Tibial nerve (tissue), 4 donors: ENCODE data around the gene DIP2C. TPM values are rescaled to one million over a fixed set of nuclear protein-coding genes. Genes with fewer than 3 reads are reported as not detected.

Source experiments
- DNase-seq, 2 donors: peaks; one replicate each; pipeline ENCODE4 v3.0.0-alpha.2; 2019; ENCODE audit warnings: low spot score in 2 of 2
- H3K27ac ChIP-seq, 4 donors: fragments of 200-600 bp; sonication (generic) in 3 of 4; one replicate each; pipeline ENCODE4 v1.5.1; 2017 to 2019; ENCODE audit warnings: mild to moderate bottlenecking in 1 of 4
- H3K27me3 ChIP-seq, 2 donors: fragments of 200-600 bp; sonication (generic) in 1 of 2; one replicate each; pipeline versions ENCODE4 v1.5.1 to v1.6.0; 2017 to 2019
- H3K36me3 ChIP-seq, 3 donors: fragments of 200-600 bp; sonication (generic); one replicate each; pipeline ENCODE4 v1.5.1; 2018 to 2019
- H3K4me1 ChIP-seq, 4 donors: fragments of 200-600 bp; sonication (generic) in 3 of 4; one replicate each; pipeline ENCODE4 v1.5.1; 2017 to 2019
- H3K4me3 ChIP-seq, 4 donors: fragments of 200-600 bp; sonication (generic) in 3 of 4; one replicate each; pipeline ENCODE4 v1.5.1; 2017 to 2019; ENCODE audit warnings: mild to moderate bottlenecking in 1 of 4, moderate library complexity in 1 of 4
- H3K9me3 ChIP-seq, 4 donors: fragments of 200-600 bp; sonication (generic) in 3 of 4; one replicate each; pipeline ENCODE4 v1.5.1; 2017 to 2019
- EP300 ChIP-seq, 2 donors: sonication (generic); formaldehyde crosslinking; IDR thresholded peaks; one replicate each; pipeline ENCODE4 v1.6.1; 2017; ENCODE audit warnings: antibody characterized with exemption in 2 of 2, mild to moderate bottlenecking in 1 of 2
- POLR2A ChIP-seq, 2 donors: fragments of 450-650 bp; IDR thresholded peaks; one replicate each; pipeline ENCODE4 v1.6.1; 2017; ENCODE audit warnings: antibody characterized with exemption in 2 of 2, mild to moderate bottlenecking in 2 of 2, moderate library complexity in 2 of 2
- WGBS, 2 donors: methylation state at CpG; one replicate each; pipeline ENCODE4 v1.1.5; 2018; 5-methylcytosine and 5-hydroxymethylcytosine counted together
- total RNA-seq, 4 donors: library from RNA; depleted of rRNA; stranded (reverse); fragments of >200 nt; gene quantifications; one replicate each; pipeline ENCODE4 v1.1.0, GENCODE V29; 2016
- TF ChIP-seq, protein P1 (sequence below), 5 experiments: fragments of 200-600 bp in 3 of 5; fragments of 450-650 bp in 2 of 5; sonication (generic) in 3 of 5; IDR thresholded peaks; one replicate each; pipeline ENCODE4 v1.5.1; 2016 to 2019; ENCODE audit warnings: antibody characterized with exemption in 5 of 5, mild to moderate bottlenecking in 3 of 5, moderate library complexity in 2 of 5

The DIP2C gene
- total RNA-seq, 4 donors from 2014 or later, result 31.4 to 46.5 (median 36.0) TPM

DNA sequence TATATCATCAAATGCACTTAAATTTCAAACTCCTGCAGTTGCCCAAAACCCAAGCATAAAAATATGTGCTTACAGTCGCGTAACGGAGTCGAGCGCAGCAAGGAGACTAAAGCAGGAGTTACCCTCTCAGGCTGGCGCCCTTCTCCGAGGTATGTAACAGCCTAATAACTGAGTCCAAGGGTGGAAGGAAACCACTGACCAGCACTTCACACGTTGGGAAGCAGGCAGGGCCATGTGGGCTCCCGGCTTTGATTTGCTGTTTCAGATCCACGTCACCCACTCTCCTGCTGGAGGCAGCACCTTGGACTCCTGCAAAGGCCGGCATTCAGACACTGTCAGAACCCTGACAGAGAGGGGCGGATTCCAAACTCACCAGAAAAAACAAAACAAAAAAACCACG is 123.8 kb downstream of the DIP2C start:
- Histone ChIP-seq H3K4me3 (no peak overlapping the region), H3K27ac (no peak overlapping the region), H3K4me1 (peaks cover 0 to 17% (median 5%) of the 10 kb centered on the region in 4 donors), H3K27me3 (no peaks in the 10 kb centered on the region), H3K36me3 (no peaks in the 10 kb centered on the region), H3K9me3 (peaks cover 0 to 10% (median 0%) of the 10 kb centered on the region in 4 donors)
- TF ChIP-seq, protein P1, sequence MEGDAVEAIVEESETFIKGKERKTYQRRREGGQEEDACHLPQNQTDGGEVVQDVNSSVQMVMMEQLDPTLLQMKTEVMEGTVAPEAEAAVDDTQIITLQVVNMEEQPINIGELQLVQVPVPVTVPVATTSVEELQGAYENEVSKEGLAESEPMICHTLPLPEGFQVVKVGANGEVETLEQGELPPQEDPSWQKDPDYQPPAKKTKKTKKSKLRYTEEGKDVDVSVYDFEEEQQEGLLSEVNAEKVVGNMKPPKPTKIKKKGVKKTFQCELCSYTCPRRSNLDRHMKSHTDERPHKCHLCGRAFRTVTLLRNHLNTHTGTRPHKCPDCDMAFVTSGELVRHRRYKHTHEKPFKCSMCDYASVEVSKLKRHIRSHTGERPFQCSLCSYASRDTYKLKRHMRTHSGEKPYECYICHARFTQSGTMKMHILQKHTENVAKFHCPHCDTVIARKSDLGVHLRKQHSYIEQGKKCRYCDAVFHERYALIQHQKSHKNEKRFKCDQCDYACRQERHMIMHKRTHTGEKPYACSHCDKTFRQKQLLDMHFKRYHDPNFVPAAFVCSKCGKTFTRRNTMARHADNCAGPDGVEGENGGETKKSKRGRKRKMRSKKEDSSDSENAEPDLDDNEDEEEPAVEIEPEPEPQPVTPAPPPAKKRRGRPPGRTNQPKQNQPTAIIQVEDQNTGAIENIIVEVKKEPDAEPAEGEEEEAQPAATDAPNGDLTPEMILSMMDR (IDR thresholded peaks at IDR 0.05), result no peak
- TF ChIP-seq POLR2A (IDR thresholded peaks at IDR 0.05), result no peak
- TF ChIP-seq EP300 (IDR thresholded peaks at IDR 0.05), result no peak
- DNase-seq, result no peak
- WGBS, 2 donors, result 89% methylated on average over 13 of the region's 13 CpGs

DNA sequence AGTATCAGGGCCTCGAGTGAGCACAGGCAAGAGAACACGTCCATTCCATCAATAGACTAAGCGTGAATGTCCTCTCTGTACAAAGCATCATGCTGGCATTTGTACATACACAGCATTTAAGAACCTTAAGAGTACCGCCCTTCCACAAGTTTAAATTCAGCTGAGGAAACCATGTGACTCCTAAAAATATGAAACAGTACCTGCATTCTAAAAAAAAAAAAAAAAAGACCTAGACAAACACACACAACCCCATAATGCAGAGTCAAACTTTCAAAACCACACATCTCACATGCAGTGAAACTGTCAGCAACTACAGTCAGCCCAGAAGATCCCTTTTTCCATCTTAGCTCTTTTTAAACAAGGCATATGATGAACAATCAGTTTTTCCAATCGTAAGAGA is 124.3 kb downstream of the DIP2C start:
- WGBS, 2 donors, result 93 to 94% methylated on average over 5 of the region's 5 CpGs
- no peaks in the 10 kb centered on the region for H3K36me3 ChIP-seq
- H3K4me3 ChIP-seq, result no peak overlapping the region
- peaks cover 0 to 10% (median 0%) of the 10 kb centered on the region in 4 donors for H3K9me3 ChIP-seq
- no peak for DNase-seq
- peaks cover 0 to 17% (median 4%) of the 10 kb centered on the region in 4 donors for H3K4me1 ChIP-seq
- no peak overlapping the region for H3K27ac ChIP-seq
- TF ChIP-seq POLR2A (IDR thresholded peaks at IDR 0.05) (no peak), EP300 (IDR thresholded peaks at IDR 0.05) (no peak)
- TF ChIP-seq, protein P1 (IDR thresholded peaks at IDR 0.05), result no peak
- no peaks in the 10 kb centered on the region for H3K27me3 ChIP-seq

- H3K36me3 ChIP-seq, result no peaks in the 10 kb centered on the region
- H3K27me3 ChIP-seq, result no peaks in the 10 kb centered on the region
- H3K27ac ChIP-seq, result no peak overlapping the region
- peaks cover 0 to 6% (median 0%) of the 10 kb centered on the region in 4 donors for H3K9me3 ChIP-seq
- peaks cover 0 to 30% (median 3%) of the 10 kb centered on the region in 4 donors for H3K4me1 ChIP-seq
- 92 to 96% methylated on average over 5 of the region's 5 CpGs for WGBS, 2 donors
- TF ChIP-seq POLR2A (IDR thresholded peaks at IDR 0.05) (no peak), EP300 (IDR thresholded peaks at IDR 0.05) (no peak)
- TF ChIP-seq, protein P1 (IDR thresholded peaks at IDR 0.05), result no peak
- no peak overlapping the region for H3K4me3 ChIP-seq
- no peak for DNase-seq
These were observed 125.6 kb downstream of the DIP2C start for GRCh38 chr10:563827-564226.

DNA sequence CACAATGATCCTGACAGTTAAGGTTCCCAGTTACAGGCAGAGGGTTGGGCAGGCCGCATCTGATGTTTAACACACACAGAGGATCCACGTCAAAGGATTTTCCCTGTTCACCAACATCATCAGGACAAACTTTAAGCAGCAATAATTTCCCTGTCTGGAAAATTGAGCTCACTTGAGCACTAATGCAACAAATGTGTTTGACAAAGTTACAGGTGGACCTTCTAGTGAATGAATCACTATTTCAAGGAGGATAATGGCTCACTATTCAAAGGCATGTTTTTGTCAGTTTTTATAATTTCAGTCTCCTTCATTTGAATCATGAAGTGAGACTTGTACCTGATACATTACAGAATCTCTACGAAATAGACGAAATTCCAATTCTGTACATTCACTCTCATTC is 127.3 kb downstream of the DIP2C start:
- Histone ChIP-seq H3K4me3 (no peak overlapping the region), H3K27me3 (no peaks in the 10 kb centered on the region), H3K27ac (no peak overlapping the region), H3K9me3 (peaks cover 0 to 6% (median 0%) of the 10 kb centered on the region in 4 donors), H3K36me3 (no peaks in the 10 kb centered on the region), H3K4me1 (peaks cover 0 to 37% (median 5%) of the 10 kb centered on the region in 4 donors)
- no peak for TF ChIP-seq EP300 (IDR thresholded peaks at IDR 0.05)
- TF ChIP-seq, protein P1 (IDR thresholded peaks at IDR 0.05), result no peak
- TF ChIP-seq POLR2A (IDR thresholded peaks at IDR 0.05), result no peak
- no peak for DNase-seq
- 79 to 84% methylated on average over 4 of the region's 4 CpGs for WGBS, 2 donors

DNA sequence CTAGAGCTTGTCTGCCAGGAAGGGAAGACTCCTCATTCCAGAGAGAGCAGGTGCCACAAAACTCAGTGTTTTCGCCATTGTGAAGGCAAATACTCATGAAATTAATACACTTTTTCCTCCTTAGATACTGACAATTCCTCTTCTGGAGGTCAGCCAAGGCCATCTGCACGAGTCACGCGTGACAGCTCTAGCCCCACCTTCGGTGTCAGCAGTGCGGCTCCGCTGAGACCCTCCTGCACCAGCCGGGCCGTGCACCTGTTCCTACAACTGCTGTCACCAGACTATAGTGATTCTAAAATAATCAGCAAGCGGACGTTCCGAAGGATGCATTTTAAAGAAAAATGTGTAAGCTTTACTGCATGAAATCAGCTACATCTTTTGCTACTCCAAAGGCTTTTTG is 127.7 kb downstream of the DIP2C start:
- 79 to 83% methylated on average over 12 of the region's 12 CpGs for WGBS, 2 donors
- TF ChIP-seq EP300 (IDR thresholded peaks at IDR 0.05) (no peak), POLR2A (IDR thresholded peaks at IDR 0.05) (no peak)
- TF ChIP-seq, protein P1 (IDR thresholded peaks at IDR 0.05), result no peak
- no peaks in the 10 kb centered on the region for H3K36me3 ChIP-seq
- no peak overlapping the region for H3K4me3 ChIP-seq
- H3K9me3 ChIP-seq, result peaks cover 0 to 6% (median 0%) of the 10 kb centered on the region in 4 donors
- no peak overlapping the region for H3K27ac ChIP-seq
- peaks cover 0 to 37% (median 5%) of the 10 kb centered on the region in 4 donors for H3K4me1 ChIP-seq
- no peaks in the 10 kb centered on the region for H3K27me3 ChIP-seq
- DNase-seq, result no peak
